Lower leg skin (tissue), 3 donors: ENCODE results near the gene NNMT.

Source experiments
- POLR2A ChIP-seq, 2 donors: fragments of 450-650 bp; IDR thresholded peaks; one replicate each; pipeline ENCODE4 v1.6.1; 2016 to 2017; ENCODE audit warnings: antibody characterized with exemption in 2 of 2, mild to moderate bottlenecking in 1 of 2, moderate library complexity in 1 of 2
- TF ChIP-seq, protein P1 (sequence below), 3 donors: fragments of 450-650 bp; IDR thresholded peaks; one replicate each; pipeline ENCODE4 v1.5.1; 2016; ENCODE audit warnings: antibody characterized with exemption in 3 of 3, mild to moderate bottlenecking in 3 of 3, moderate library complexity in 2 of 3

DNA sequence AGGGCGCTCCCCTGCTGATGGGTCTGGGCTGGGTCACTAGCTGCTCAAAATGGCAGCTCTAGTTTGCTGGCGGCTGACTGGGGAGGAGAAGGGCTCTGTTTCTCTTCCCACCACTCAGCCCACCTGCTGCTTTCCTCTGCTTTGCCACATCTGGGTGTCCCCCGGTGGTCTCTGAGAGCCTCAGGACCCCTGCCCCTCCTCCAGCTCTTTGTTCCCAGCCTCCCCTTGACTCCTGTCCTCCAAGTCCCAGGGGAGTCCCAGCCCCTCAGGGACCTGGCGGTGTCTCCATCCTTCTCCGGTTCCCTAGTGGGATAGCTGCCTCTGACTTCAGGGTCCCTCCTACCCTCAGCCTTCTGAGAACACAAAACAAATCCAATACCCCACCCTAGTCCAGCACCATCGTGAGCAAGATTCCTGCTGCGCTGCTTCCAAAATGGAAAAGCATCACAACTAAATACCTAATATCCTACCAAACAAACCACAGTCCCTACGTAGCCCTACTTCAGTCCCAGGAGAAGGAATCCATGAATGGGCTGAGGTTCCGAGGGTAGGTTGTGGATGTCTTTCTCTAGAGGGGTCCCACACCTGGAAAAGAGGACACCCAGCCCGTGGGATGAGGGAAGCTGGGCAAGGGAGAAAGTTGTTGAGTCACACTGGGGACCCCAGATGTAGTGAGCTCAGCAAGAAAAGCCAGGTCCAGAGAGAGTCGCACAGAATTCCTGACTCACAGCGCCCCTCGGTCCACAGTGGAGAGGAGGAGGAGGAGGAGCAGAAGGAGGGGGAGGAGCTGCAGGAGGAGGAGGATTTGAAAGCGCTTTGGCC, 45.0 kb upstream of the NNMT start:
- no peak for TF ChIP-seq POLR2A (IDR thresholded peaks at IDR 0.05)
- TF ChIP-seq, protein P1, sequence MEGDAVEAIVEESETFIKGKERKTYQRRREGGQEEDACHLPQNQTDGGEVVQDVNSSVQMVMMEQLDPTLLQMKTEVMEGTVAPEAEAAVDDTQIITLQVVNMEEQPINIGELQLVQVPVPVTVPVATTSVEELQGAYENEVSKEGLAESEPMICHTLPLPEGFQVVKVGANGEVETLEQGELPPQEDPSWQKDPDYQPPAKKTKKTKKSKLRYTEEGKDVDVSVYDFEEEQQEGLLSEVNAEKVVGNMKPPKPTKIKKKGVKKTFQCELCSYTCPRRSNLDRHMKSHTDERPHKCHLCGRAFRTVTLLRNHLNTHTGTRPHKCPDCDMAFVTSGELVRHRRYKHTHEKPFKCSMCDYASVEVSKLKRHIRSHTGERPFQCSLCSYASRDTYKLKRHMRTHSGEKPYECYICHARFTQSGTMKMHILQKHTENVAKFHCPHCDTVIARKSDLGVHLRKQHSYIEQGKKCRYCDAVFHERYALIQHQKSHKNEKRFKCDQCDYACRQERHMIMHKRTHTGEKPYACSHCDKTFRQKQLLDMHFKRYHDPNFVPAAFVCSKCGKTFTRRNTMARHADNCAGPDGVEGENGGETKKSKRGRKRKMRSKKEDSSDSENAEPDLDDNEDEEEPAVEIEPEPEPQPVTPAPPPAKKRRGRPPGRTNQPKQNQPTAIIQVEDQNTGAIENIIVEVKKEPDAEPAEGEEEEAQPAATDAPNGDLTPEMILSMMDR (IDR thresholded peaks at IDR 0.05): no peak
